GM19025 (cell line): Measurements from ENCODE around the gene IRF4.

ENCODE experiments used
- ATAC-seq: cut with Tn5 transposase; IDR thresholded peaks from one replicate; pipeline ENCODE4 v1.9.1; 2021; ENCODE audit warnings: mild to moderate bottlenecking, low read depth, moderate library complexity; ENCODE audit not compliant: unreplicated experiment

The IRF4 gene

GRCh38 chr6:391559-392440 is at the start of gene IRF4:
Gene IRF4 (plus strand): TSS chr6:391752. CDS start chr6:393153, 1,401 bp downstream.
- peak; percentile 37 for ATAC-seq

- peak; percentile 65 for ATAC-seq
These were observed 49.4 kb upstream of the IRF4 start for GRCh38 chr6:341914-342831.

GRCh38 chr6:342832-343179 is 48.7 kb upstream of the IRF4 start:
- no peak for ATAC-seq

- ATAC-seq = no peak
These were observed 48.2 kb upstream of the IRF4 start for GRCh38 chr6:343226-343935.

- ATAC-seq = no peak
These were observed 47.4 kb upstream of the IRF4 start for GRCh38 chr6:343960-344815.

GRCh38 chr6:344816-345340 is 46.7 kb upstream of the IRF4 start:
- no peak for ATAC-seq

GRCh38 chr6:345747-346385 is 45.7 kb upstream of the IRF4 start:
- no peak for ATAC-seq

- ATAC-seq = no peak
These were observed 45.0 kb upstream of the IRF4 start for GRCh38 chr6:346386-347030.

- ATAC-seq = peak; percentile 70
These were observed 44.3 kb upstream of the IRF4 start for GRCh38 chr6:347232-347631.

GRCh38 chr6:347951-348859 is 43.3 kb upstream of the IRF4 start:
- no peak for ATAC-seq

- no peak for ATAC-seq
These were observed 42.6 kb upstream of the IRF4 start for GRCh38 chr6:348860-349396.

GRCh38 chr6:349491-349921 is 42.0 kb upstream of the IRF4 start:
- no peak for ATAC-seq

- no peak for ATAC-seq
These were observed 41.2 kb upstream of the IRF4 start for GRCh38 chr6:350371-350770.

- no peak for ATAC-seq
These were observed 40.3 kb upstream of the IRF4 start for GRCh38 chr6:351011-351866.

GRCh38 chr6:351867-352289 is 39.7 kb upstream of the IRF4 start:
- ATAC-seq = no peak

- no peak for ATAC-seq
These were observed 39.1 kb upstream of the IRF4 start for GRCh38 chr6:352474-352873.
